Activated CD8-positive, alpha-beta T cell treated with anti-CD3 and anti-CD28 coated beads for 36 hours (primary cell): ENCODE measurements around the gene PTRH2. TPM values are rescaled to one million over a fixed set of nuclear protein-coding genes. Genes with fewer than 3 reads are reported as not detected.
"Not testable (repeated sequence)": the region's sequence is repeated elsewhere in the genome, so short reads cannot be mapped to it uniquely, and the experiment has no call there.

Experiments used
- ATAC-seq: fragments of 200-7000 bp; cut with Tn5 transposase; one replicate; pipeline ENCODE4 v1.10.0; 2021; ENCODE audit warnings: mild to moderate bottlenecking, moderate library complexity
- CTCF ChIA-PET: fragments of 350-600 bp; sonication (Branson Sonifier 250); formaldehyde crosslinking; loops from one replicate; lab custom pipeline; 2021; ENCODE audit warnings: antibody characterized with exemption; lab: Charles Lee
- POLR2A ChIA-PET: fragments of 350-600 bp; sonication (Branson Sonifier 250); formaldehyde crosslinking; loops from one replicate; lab custom pipeline; 2021; ENCODE audit warnings: antibody characterized with exemption; lab: Charles Lee
- DNase-seq: peaks from one replicate; pipeline ENCODE4 v3.0.0-alpha.2; 2020
- H3K27ac Mint-ChIP-seq: one replicate; pipeline ENCODE4 v1.8.0; 2021; ENCODE audit warnings: mild to moderate bottlenecking, mixed read lengths
- H3K27me3 Mint-ChIP-seq: one replicate; pipeline ENCODE4 v1.8.0; 2021; ENCODE audit warnings: mixed read lengths
- H3K36me3 Mint-ChIP-seq: one replicate; pipeline ENCODE4 v1.8.0; 2021; ENCODE audit warnings: low read depth, mixed read lengths
- H3K4me1 Mint-ChIP-seq: one replicate; pipeline ENCODE4 v1.8.0; 2021; ENCODE audit warnings: low read depth, mixed read lengths
- H3K4me3 Mint-ChIP-seq: one replicate; pipeline ENCODE4 v1.8.0; 2021; ENCODE audit warnings: mild to moderate bottlenecking, moderate library complexity, mixed read lengths
- H3K9me3 Mint-ChIP-seq: one replicate; pipeline ENCODE4 v1.8.0; 2021; ENCODE audit warnings: mixed read lengths
- intact Hi-C: fragments of 100-400 bp; cut with micrococcal nuclease; formaldehyde crosslinking; loops from one replicate; pipeline ENCODE4 v1.10.0; 2022
- total RNA-seq, 2 experiments: library from RNA; stranded (reverse); gene quantifications; one replicate each; pipeline ENCODE4 v1.2.3, GENCODE V29; 2021
- TF ChIP-seq, protein P1 (sequence below): fragments of 200-600 bp; IDR thresholded peaks from one replicate; pipeline ENCODE4 v1.8.0; 2022; ENCODE audit warnings: antibody characterized with exemption, mild to moderate bottlenecking

Gene PTRH2
- total RNA-seq, result 10 to 100 TPM; 34.2 to 37.4 TPM

DNA sequence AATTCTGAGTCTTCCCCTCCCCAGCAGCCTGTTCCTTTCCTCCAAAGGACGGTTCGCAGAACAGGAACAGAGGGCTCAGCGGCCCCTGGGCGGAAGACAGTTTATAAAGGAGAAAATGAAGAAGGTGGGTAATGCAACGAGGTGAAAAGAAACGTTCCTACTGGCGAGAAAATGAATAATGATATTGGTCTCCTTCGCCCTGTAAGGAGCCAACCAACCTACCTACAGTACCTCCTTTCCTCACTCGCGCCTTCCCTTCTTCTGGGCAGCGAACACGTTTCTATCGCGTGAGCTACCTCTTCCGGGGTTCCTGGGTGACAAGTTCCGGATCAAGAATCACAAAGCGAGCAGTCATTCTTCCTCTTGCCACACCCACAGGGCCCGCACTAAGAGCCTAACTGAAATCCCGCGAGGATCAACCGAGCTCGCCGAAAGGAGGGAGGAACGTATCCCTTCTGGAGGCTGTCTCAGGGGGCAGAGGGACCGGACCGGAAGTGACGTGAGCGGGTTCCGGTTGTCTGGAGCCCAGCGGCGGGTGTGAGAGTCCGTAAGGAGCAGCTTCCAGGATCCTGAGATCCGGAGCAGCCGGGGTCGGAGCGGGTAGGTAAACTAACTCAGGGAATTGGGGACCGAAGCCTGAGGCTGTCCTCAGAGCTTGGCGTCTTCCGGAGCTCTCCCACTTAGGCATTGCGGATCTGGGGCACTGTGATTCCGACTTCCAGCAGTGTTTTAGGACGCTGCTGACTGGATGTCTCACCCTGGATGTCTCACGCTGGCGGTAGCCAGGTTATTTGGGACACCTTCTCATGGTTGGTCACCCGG, at the start of gene PTRH2, which contains the start of gene VMP1:
TSS of gene PTRH2 (minus strand) at position 282 of the 822 bp plus-strand sequence. CDS start 9,452 bp downstream, outside the sequence.
TSS of gene VMP1 (plus strand) at position 506 of the 822 bp plus-strand sequence. CDS start 23,793 bp downstream, outside the sequence.
- Mint-ChIP-seq H3K36me3 (peaks cover 38% of the 10 kb centered on the region), H3K9me3 (no peaks in the 10 kb centered on the region), H3K4me1 (peaks cover 46% of the 10 kb centered on the region), H3K4me3 (peak within 1 kb of the TSS; percentile 95), H3K27me3 (no peaks in the 10 kb centered on the region), H3K27ac (peak within 1 kb of the TSS; percentile 97)
- CTCF ChIA-PET, result interaction anchor here (0.6 to 2.2 kb wide), 10 partner anchors 19 to 252 kb away, joined by 3 to 8 read pairs (median 4); no protein-coding TSS in a partner anchor
- peak; percentile 99 for ATAC-seq
- TF ChIP-seq, protein P1, sequence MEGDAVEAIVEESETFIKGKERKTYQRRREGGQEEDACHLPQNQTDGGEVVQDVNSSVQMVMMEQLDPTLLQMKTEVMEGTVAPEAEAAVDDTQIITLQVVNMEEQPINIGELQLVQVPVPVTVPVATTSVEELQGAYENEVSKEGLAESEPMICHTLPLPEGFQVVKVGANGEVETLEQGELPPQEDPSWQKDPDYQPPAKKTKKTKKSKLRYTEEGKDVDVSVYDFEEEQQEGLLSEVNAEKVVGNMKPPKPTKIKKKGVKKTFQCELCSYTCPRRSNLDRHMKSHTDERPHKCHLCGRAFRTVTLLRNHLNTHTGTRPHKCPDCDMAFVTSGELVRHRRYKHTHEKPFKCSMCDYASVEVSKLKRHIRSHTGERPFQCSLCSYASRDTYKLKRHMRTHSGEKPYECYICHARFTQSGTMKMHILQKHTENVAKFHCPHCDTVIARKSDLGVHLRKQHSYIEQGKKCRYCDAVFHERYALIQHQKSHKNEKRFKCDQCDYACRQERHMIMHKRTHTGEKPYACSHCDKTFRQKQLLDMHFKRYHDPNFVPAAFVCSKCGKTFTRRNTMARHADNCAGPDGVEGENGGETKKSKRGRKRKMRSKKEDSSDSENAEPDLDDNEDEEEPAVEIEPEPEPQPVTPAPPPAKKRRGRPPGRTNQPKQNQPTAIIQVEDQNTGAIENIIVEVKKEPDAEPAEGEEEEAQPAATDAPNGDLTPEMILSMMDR, result no peak
- POLR2A ChIA-PET, result interaction anchor here (0.6 to 2.8 kb wide), 14 partner anchors 9 to 186 kb away, joined by 3 to 26 read pairs (median 4); partner anchors contain the start of genes CLTC, DHX40, RPS6KB1 and TUBD1
- intact Hi-C loops, result no loop called here
- peak; percentile 97 for DNase-seq

DNA sequence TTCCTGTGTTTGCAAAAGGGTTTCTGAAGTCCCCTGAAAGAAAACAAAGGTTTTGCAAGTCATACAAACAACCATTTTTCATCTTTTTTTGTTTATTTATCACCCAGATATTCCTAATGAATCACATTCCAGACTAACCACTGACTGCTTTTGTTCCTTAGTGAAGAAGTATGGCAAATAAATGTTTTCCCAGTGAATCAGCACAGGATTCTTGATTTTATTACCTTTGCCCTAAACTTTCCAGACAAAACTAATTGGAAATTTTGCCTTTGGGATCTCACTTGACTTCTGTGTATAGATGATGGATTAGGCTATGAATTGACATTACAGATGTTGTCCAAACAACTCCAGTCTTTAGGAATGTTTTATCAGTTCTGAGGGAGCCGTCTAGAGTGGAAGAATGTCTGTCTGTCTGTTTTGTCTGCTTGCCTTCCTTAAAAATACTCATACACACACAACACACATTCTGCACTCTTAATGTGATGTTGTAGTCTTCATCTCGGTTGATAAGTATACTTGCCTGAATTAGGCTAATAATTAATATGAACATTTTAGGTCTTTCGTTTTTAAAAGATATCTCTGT, 49.1 kb upstream of the PTRH2 start:
- no peak overlapping the region for H3K4me3 Mint-ChIP-seq
- no peak for ATAC-seq

DNA sequence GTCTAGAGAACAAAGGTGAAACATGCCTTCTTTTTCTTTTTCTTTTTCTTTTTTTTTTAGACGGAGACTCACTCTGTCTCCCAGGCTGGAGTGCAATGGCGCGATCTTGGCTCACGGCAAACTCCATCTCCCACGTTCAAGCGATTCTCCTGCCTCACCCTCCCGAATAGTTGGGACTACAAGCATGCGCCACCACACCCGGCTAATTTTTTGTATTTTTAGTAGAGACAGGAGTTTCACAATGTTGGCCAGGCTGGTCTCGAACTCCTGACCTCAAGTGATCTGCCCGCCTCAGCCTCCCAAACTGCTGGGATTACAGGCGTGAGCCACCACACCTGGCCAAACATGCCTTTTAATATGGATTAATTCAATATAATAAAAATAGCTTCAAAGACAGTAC, 47.8 kb upstream of the PTRH2 start:
- H3K4me3 Mint-ChIP-seq, DNase-seq, intact Hi-C loops, H3K27me3 Mint-ChIP-seq, H3K9me3 Mint-ChIP-seq, ATAC-seq: not testable (repeated sequence)
- ChIA-PET CTCF (interaction anchor here (0.8 to 5.6 kb wide), 13 partner anchors 9 to 159 kb away, joined by 3 to 108 read pairs (median 13); partner anchors contain the start of genes PTRH2, RPS6KB1 and TUBD1), POLR2A (interaction anchor here (0.5 to 8.9 kb wide), 11 partner anchors 8 to 139 kb away, joined by 3 to 443 read pairs (median 7); partner anchors contain the start of genes PTRH2, RPS6KB1 and VMP1)
- peaks cover 43% of the 10 kb centered on the region for H3K36me3 Mint-ChIP-seq
- H3K27ac Mint-ChIP-seq, result peak overlapping the region; percentile 84
- peaks cover 69% of the 10 kb centered on the region for H3K4me1 Mint-ChIP-seq

More for the DNA sequence above, 49.1 kb upstream of the PTRH2 start:
- TF ChIP-seq, protein P1, result no peak
- Mint-ChIP-seq H3K9me3 (peaks cover 6% of the 10 kb centered on the region), H3K27ac (peak overlapping the region; percentile 84), H3K4me1 (peaks cover 75% of the 10 kb centered on the region), H3K36me3 (peaks cover 52% of the 10 kb centered on the region), H3K27me3 (no peaks in the 10 kb centered on the region)
- ChIA-PET POLR2A (interaction anchor here (8.9 kb wide), 1 partner anchor 87 kb away, joined by 443 read pairs; no protein-coding TSS in a partner anchor), CTCF (interaction anchor here (0.8 to 5.6 kb wide), 2 partner anchors 29 to 81 kb away, joined by 3 to 108 read pairs; no protein-coding TSS in a partner anchor)
- no peak for DNase-seq
- intact Hi-C loops, result no loop called here

DNA sequence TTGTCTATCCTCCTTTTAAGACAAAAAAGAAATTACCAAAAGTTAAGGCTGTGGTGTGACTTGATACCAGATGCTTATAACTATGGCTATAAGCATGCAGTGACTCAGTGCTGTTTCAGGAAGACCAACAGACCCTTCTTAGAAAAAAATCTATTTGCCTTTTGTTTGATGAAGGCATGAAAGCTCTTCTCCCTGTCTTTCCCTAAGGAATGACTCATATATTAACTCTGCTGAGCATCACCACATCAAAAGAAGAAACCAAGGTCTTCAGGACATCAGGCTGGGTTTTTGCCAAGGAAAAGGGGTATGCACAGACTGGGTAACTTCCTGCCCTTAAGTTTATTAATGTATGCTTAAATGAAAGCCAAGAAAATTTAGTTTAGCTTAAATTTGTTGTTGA, 47.3 kb upstream of the PTRH2 start:
- H3K27me3 Mint-ChIP-seq, result no peaks in the 10 kb centered on the region
- ATAC-seq, result peak; percentile 68

More for the DNA sequence above, 47.3 kb upstream of the PTRH2 start:
- peak overlapping the region; percentile 50 for H3K4me3 Mint-ChIP-seq
- H3K27ac Mint-ChIP-seq, result peak overlapping the region; percentile 84
- intact Hi-C loops, result loop anchor here (5.0 kb wide), 1 partner anchor 93 kb away; no protein-coding TSS in a partner anchor
- ChIA-PET CTCF (interaction anchor here (0.8 to 5.6 kb wide), 20 partner anchors 7 to 282 kb away, joined by 3 to 108 read pairs (median 10); partner anchors contain the start of genes PTRH2, RPS6KB1 and TUBD1), POLR2A (interaction anchor here (0.5 to 8.9 kb wide), 13 partner anchors 9 to 139 kb away, joined by 3 to 443 read pairs (median 7); partner anchors contain the start of genes PTRH2, RPS6KB1 and VMP1)
- peaks cover 3% of the 10 kb centered on the region for H3K9me3 Mint-ChIP-seq
- H3K4me1 Mint-ChIP-seq, result peaks cover 66% of the 10 kb centered on the region
- TF ChIP-seq, protein P1, result no peak
- DNase-seq, result peak; percentile 31
- peaks cover 38% of the 10 kb centered on the region for H3K36me3 Mint-ChIP-seq
